GM19395 (cell line): ENCODE results near the gene LUC7L2.
"Not testable (repeated sequence)": the region's sequence is repeated elsewhere in the genome, so short reads cannot be mapped to it uniquely, and the experiment has no call there.

Experiments
- ATAC-seq: cut with Tn5 transposase; IDR thresholded peaks from one replicate; pipeline ENCODE4 v1.9.1; 2021; ENCODE audit warnings: mild to moderate bottlenecking, moderate library complexity; ENCODE audit not compliant: unreplicated experiment

Gene LUC7L2

GRCh38 chr7:139394540-139394939, 34.8 kb downstream of the LUC7L2 start:
- ATAC-seq = no peak

GRCh38 chr7:139396323-139396951, 36.7 kb downstream of the LUC7L2 start:
- no peak for ATAC-seq

- no peak for ATAC-seq
Measured at GRCh38 chr7:139397192-139397591, 37.5 kb downstream of the LUC7L2 start.

GRCh38 chr7:139403601-139404000, 43.9 kb downstream of the LUC7L2 start:
- no peak for ATAC-seq

GRCh38 chr7:139407555-139407954, 47.9 kb downstream of the LUC7L2 start:
- ATAC-seq = no peak

GRCh38 chr7:139414743-139415402, 55.2 kb downstream of the LUC7L2 start:
- ATAC-seq = not testable (repeated sequence)

GRCh38 chr7:139416405-139416804, 56.7 kb downstream of the LUC7L2 start:
- no peak for ATAC-seq

- no peak for ATAC-seq
Measured at GRCh38 chr7:139417478-139417877, 57.8 kb downstream of the LUC7L2 start.

GRCh38 chr7:139421123-139421522, 61.4 kb downstream of the LUC7L2 start:
- ATAC-seq = no peak

GRCh38 chr7:139422126-139422525, 62.4 kb downstream of the LUC7L2 start:
- ATAC-seq = no peak

- no peak for ATAC-seq
Measured at GRCh38 chr7:139423091-139423490, 63.4 kb downstream of the LUC7L2 start.

- ATAC-seq = no peak
Measured at GRCh38 chr7:139424004-139424403, 64.3 kb downstream of the LUC7L2 start.

GRCh38 chr7:139425701-139426100, 66.0 kb downstream of the LUC7L2 start:
- ATAC-seq = not testable (repeated sequence)

GRCh38 chr7:139426258-139427028, 66.7 kb downstream of the LUC7L2 start:
- no peak for ATAC-seq

- ATAC-seq = no peak
Measured at GRCh38 chr7:139427029-139427420, 67.3 kb downstream of the LUC7L2 start.

- ATAC-seq = no peak
Measured at GRCh38 chr7:139427788-139428187, 68.1 kb downstream of the LUC7L2 start.

- not testable (repeated sequence) for ATAC-seq
Measured at GRCh38 chr7:139429735-139430134, 70.0 kb downstream of the LUC7L2 start.

- ATAC-seq = no peak
Measured at GRCh38 chr7:139430443-139430842, 70.7 kb downstream of the LUC7L2 start.

- no peak for ATAC-seq
Measured at GRCh38 chr7:139431010-139431409, 71.3 kb downstream of the LUC7L2 start.

- no peak for ATAC-seq
Measured at GRCh38 chr7:139431459-139431858, 71.8 kb downstream of the LUC7L2 start.

GRCh38 chr7:139436806-139437205, 77.1 kb downstream of the LUC7L2 start:
- ATAC-seq = no peak

- no peak for ATAC-seq
Measured at GRCh38 chr7:139439375-139439774, 79.7 kb downstream of the LUC7L2 start.
